ENCODE results near the gene EN1.

DNA sequence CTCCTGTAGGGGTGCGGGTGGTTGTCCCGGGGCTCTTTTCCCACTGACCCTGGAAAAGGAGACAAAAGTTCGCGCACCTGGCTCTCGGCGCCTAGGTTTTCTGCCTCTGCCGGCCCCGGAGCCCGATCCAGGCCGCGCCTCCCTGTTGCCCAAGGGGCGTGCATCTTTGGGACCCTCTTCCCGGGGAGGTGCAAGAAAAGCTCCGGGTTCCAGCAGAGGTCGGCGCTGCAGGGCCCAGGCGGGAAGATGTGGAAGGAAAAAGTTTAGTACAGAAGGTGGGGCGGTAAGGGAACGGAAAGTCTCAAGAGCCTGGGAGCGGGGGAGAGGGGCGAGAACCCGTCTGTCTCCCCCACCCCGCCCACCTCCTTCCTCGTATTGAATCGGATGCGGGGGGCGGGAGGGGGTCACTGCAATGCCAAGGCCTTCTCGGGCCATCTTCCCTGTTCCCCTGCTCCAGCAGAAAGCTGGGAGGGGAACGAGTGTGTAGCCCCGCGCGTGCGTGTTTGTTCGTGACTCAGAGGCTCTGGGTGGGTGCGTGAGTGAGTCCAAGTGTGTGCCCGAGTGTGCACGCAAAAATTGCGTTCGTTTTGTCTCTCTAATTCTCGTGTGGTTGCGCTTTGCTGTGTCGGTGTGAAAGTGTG is 6.3 kb upstream of the EN1 start:
- TF ChIP-seq, protein P1, sequence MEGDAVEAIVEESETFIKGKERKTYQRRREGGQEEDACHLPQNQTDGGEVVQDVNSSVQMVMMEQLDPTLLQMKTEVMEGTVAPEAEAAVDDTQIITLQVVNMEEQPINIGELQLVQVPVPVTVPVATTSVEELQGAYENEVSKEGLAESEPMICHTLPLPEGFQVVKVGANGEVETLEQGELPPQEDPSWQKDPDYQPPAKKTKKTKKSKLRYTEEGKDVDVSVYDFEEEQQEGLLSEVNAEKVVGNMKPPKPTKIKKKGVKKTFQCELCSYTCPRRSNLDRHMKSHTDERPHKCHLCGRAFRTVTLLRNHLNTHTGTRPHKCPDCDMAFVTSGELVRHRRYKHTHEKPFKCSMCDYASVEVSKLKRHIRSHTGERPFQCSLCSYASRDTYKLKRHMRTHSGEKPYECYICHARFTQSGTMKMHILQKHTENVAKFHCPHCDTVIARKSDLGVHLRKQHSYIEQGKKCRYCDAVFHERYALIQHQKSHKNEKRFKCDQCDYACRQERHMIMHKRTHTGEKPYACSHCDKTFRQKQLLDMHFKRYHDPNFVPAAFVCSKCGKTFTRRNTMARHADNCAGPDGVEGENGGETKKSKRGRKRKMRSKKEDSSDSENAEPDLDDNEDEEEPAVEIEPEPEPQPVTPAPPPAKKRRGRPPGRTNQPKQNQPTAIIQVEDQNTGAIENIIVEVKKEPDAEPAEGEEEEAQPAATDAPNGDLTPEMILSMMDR (conservative IDR thresholded peaks at IDR 0.05; ENCODE audit: low read depth, low read length), result no peak
- TF ChIP-seq EZH2 (IDR thresholded peaks at IDR 0.05; ENCODE audit: borderline replicate concordance, low read depth, low read length, poor library complexity, severe bottlenecking), result no peak
